Fibroblast of lung (primary cell): Measurements from ENCODE around the gene DTX2. TPM values are rescaled to one million over a fixed set of nuclear protein-coding genes. Genes with fewer than 3 reads are reported as not detected.
"Not testable (repeated sequence)": the region's sequence is repeated elsewhere in the genome, so short reads cannot be mapped to it uniquely, and the experiment has no call there.

ENCODE experiments used
- DNase-seq, 2 donors: peaks; one replicate each; pipeline versions ENCODE4 v3.0.0 to v3.0.0-alpha.2; 2010; ENCODE audit warnings: low read depth in 2 of 2
- H2AFZ ChIP-seq: 2 replicates; pipeline ENCODE4 v1.5.1; 2012; ENCODE audit warnings: low read length, control low read depth, inconsistent platforms
- H3K27ac ChIP-seq: 2 replicates; pipeline ENCODE4 v1.5.1; 2011; ENCODE audit warnings: low read length, control low read depth; ENCODE audit not compliant: insufficient read depth
- H3K27me3 ChIP-seq: 2 replicates; pipeline ENCODE4 v1.5.1; 2011; ENCODE audit warnings: mild to moderate bottlenecking, low read length; ENCODE audit not compliant: control insufficient read depth, insufficient read depth
- H3K36me3 ChIP-seq: 2 replicates; pipeline ENCODE4 v1.5.1; 2011; ENCODE audit warnings: low read length; ENCODE audit not compliant: control insufficient read depth, insufficient read depth
- H3K4me1 ChIP-seq: 2 replicates; pipeline ENCODE4 v1.5.1; 2011; ENCODE audit warnings: low read length; ENCODE audit not compliant: control insufficient read depth, insufficient read depth; ENCODE audit errors: extremely low read depth
- H3K4me2 ChIP-seq: 2 replicates; pipeline ENCODE4 v1.5.1; 2011; ENCODE audit warnings: low read length, control low read depth; ENCODE audit not compliant: insufficient read depth; ENCODE audit errors: extremely low read depth
- H3K4me3 ChIP-seq, 4 experiments: fragments of 200-600 bp in 1 of 4; sonication (generic) in 1 of 4; replicated peaks in 1 of 4; 2 replicates each; pipeline ENCODE4 v1.5.1; 2011 to 2016; ENCODE audit warnings: low read length in 4 of 4, low read depth in 3 of 4, mild to moderate bottlenecking in 3 of 4, control low read depth in 2 of 4, inconsistent platforms in 1 of 4, mixed read lengths in 1 of 4; ENCODE audit not compliant: insufficient read depth in 1 of 4; ENCODE audit errors: control extremely low read depth in 1 of 4
- H3K79me2 ChIP-seq: 2 replicates; pipeline ENCODE4 v1.5.1; 2012; ENCODE audit warnings: mild to moderate bottlenecking, low read length, inconsistent platforms; ENCODE audit not compliant: control insufficient read depth, insufficient read depth
- H3K9ac ChIP-seq: 2 replicates; pipeline ENCODE4 v1.5.1; 2011; ENCODE audit warnings: mild to moderate bottlenecking, low read length, control low read depth; ENCODE audit not compliant: insufficient read depth
- H3K9me3 ChIP-seq: 2 replicates; pipeline ENCODE4 v1.5.1; 2012; ENCODE audit warnings: low read depth, low read length; ENCODE audit not compliant: control insufficient read depth, insufficient read depth
- H4K20me1 ChIP-seq: 2 replicates; pipeline ENCODE4 v1.5.1; 2011; ENCODE audit warnings: low read length; ENCODE audit not compliant: control insufficient read depth, insufficient read depth; ENCODE audit errors: extremely low read depth
- EZH2 ChIP-seq: IDR thresholded peaks from 2 replicates; pipeline ENCODE4 v1.5.1; 2012; ENCODE audit warnings: low read length, control low read depth, mild to moderate bottlenecking; ENCODE audit errors: missing control alignments
- polyA plus RNA-seq, 2 donors: library from polyadenylated mRNA; depleted of rRNA in 1 of 2; stranded (reverse) in 1 of 2; unstranded in 1 of 2; fragments of >200 nt; gene quantifications; 2 replicates each; pipeline ENCODE4 v1.2.1, GENCODE V29; 2011 to 2012; ENCODE audit warnings: missing spikeins in 1 of 2
- total RNA-seq: library from RNA; depleted of rRNA; stranded (reverse); fragments of >200 nt; gene quantifications from 2 replicates; pipeline ENCODE4 v1.2.1, GENCODE V29; 2014
- TF ChIP-seq, protein P1 (sequence below), 2 donors: IDR thresholded peaks in 1 of 2; conservative IDR thresholded peaks in 1 of 2; 1 replicate in 1 of 2; 2 replicates in 1 of 2; pipeline ENCODE4 v1.5.1; 2011 to 2012; ENCODE audit warnings: low read length in 2 of 2, control low read depth in 1 of 2, inconsistent platforms in 1 of 2, low read depth in 1 of 2, mild to moderate bottlenecking in 1 of 2

The DTX2 gene
- total and polyA plus RNA-seq, 2 donors (not counting 1 experiment from before 2014, with no cell fraction given) = 2.2 to 6.8 TPM

GRCh38 chr7:76505168-76506080, 43.9 kb downstream of the DTX2 start:
- no peak for DNase-seq
- H3K9ac ChIP-seq = no peak overlapping the region
- TF ChIP-seq, protein P1, sequence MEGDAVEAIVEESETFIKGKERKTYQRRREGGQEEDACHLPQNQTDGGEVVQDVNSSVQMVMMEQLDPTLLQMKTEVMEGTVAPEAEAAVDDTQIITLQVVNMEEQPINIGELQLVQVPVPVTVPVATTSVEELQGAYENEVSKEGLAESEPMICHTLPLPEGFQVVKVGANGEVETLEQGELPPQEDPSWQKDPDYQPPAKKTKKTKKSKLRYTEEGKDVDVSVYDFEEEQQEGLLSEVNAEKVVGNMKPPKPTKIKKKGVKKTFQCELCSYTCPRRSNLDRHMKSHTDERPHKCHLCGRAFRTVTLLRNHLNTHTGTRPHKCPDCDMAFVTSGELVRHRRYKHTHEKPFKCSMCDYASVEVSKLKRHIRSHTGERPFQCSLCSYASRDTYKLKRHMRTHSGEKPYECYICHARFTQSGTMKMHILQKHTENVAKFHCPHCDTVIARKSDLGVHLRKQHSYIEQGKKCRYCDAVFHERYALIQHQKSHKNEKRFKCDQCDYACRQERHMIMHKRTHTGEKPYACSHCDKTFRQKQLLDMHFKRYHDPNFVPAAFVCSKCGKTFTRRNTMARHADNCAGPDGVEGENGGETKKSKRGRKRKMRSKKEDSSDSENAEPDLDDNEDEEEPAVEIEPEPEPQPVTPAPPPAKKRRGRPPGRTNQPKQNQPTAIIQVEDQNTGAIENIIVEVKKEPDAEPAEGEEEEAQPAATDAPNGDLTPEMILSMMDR (conservative IDR thresholded peaks at IDR 0.05 in 1 of 2, IDR thresholded peaks at IDR 0.05 in 1 of 2; ENCODE audit: low read depth in 1 of 2, low read length in 2 of 2) = no peak
- no peak for TF ChIP-seq EZH2
- H3K27me3 ChIP-seq = no peaks in the 10 kb centered on the region
- no peaks in the 10 kb centered on the region for H3K9me3 ChIP-seq
- H3K4me1 ChIP-seq = no peaks in the 10 kb centered on the region
- H3K36me3 ChIP-seq = peaks cover 2% of the 10 kb centered on the region
- H3K79me2 ChIP-seq = no peaks in the 10 kb centered on the region
- H3K4me2 ChIP-seq = no peak overlapping the region
- H2AFZ ChIP-seq = no peak overlapping the region
- H3K27ac ChIP-seq = no peak overlapping the region
- H3K4me3 ChIP-seq = no peak overlapping the region
- no peaks in the 10 kb centered on the region for H4K20me1 ChIP-seq

- no peak overlapping the region for H2AFZ ChIP-seq
Observed at GRCh38 chr7:76506081-76506440, 44.6 kb downstream of the DTX2 start.

DNA sequence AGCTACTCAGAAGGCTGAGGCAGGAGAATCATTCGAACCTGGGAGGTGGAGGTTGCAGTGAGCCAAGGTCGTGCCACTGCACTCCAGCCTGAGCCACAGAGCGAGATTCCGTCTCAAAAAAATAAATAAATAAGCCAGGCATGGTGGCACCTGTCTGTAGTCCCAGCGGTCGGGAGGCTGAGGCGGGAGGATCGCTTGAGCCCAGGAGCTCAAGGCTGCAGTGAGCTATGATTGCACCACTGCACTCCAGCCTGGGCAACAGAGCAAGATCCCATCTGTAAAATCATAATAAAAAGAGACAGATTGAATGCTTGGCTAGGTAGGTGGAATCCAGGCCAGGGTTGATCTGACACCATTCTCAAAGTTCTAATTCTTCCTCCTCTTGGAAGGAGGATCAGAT, 45.1 kb downstream of the DTX2 start:
- not testable (repeated sequence) for H3K4me3 ChIP-seq, H4K20me1 ChIP-seq, H3K27ac ChIP-seq

More at GRCh38 chr7:76506081-76506440, 44.6 kb downstream of the DTX2 start:
- no peak overlapping the region for H3K9ac ChIP-seq
- H3K27ac ChIP-seq = no peak overlapping the region
- H3K79me2 ChIP-seq = no peaks in the 10 kb centered on the region
- no peaks in the 10 kb centered on the region for H3K27me3 ChIP-seq
- no peak overlapping the region for H3K4me3 ChIP-seq
- TF ChIP-seq, protein P1 (conservative IDR thresholded peaks at IDR 0.05 in 1 of 2, IDR thresholded peaks at IDR 0.05 in 1 of 2; ENCODE audit: low read depth in 1 of 2, low read length in 2 of 2) = no peak
- no peak for TF ChIP-seq EZH2
- H3K4me1 ChIP-seq = no peaks in the 10 kb centered on the region
- no peak overlapping the region for H3K4me2 ChIP-seq
- H4K20me1 ChIP-seq = no peaks in the 10 kb centered on the region
- H3K9me3 ChIP-seq = no peaks in the 10 kb centered on the region
- peaks cover 2% of the 10 kb centered on the region for H3K36me3 ChIP-seq
- no peak for DNase-seq

More for the DNA sequence above, 45.1 kb downstream of the DTX2 start:
- not testable (repeated sequence) for DNase-seq, H3K9me3 ChIP-seq, H3K79me2 ChIP-seq, H3K9ac ChIP-seq, H3K4me2 ChIP-seq, H2AFZ ChIP-seq, H3K36me3 ChIP-seq, H3K4me1 ChIP-seq, H3K27me3 ChIP-seq
